H54 (cell line): ENCODE data around the gene ECEL1.
"Not testable (repeated sequence)": the region's sequence is repeated elsewhere in the genome, so short reads cannot be mapped to it uniquely, and the experiment has no call there.

Experiments used
- DNase-seq: peaks from one replicate; pipeline ENCODE4 v3.0.0; 2011; ENCODE audit warnings: low spot score, mixed read lengths; ENCODE audit not compliant: insufficient read length
- FAIRE-seq: peaks from 3 replicates; lab custom pipeline; 2011; peaks lifted over from hg19 to GRCh38; lab: Jason Lieb, UNC
- POLR2A ChIP-seq: IDR thresholded peaks from 2 replicates; pipeline ENCODE4 v1.6.1; 2011; ENCODE audit warnings: low read depth, mild to moderate bottlenecking, low read length

The ECEL1 gene

GRCh38 chr2:232435375-232435648, 52.3 kb downstream of the ECEL1 start:
- TF ChIP-seq POLR2A: no peak
- FAIRE-seq: no peak
- no peak for DNase-seq

DNA sequence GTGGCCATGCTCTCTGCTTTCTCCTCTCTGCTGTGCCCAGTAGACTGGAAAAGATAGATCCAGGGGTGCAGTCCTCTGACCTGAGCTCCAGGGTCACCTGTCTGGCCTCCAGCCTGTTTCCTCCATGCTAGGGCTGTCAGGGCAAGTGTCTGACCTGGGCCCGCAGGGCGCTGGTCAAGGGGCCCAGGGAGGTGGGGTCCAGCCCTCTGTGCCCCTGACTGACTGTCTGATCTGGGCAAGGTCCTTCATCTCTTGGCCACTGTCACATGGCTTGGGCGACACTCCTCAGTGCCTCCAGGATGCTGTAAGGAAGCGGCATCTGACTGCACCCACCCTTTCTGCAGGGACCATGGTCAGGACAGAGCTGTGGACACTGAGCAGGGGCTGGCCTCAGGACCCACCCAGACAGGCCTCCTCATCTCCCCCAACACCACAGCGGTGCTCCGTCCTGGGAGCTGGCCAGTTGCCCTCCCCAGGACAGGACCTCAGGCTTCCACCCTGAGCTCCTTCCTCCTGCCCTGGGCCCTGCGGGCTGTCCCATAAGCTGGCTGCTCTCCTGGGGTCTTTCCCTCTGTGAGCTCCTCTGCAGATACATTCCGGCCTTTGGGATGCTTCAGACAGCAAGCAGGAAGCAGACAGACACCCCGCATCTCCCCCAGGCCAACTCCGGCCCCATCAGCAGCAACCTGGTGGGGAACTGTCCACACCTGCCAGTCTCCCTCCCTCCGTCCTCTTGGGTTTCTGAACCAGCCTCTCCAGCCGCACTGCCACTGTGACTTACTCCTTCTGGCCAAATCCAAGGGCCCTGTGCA, 52.9 kb downstream of the ECEL1 start:
- FAIRE-seq: no peak
- no peak for TF ChIP-seq POLR2A
- no peak for DNase-seq

DNA sequence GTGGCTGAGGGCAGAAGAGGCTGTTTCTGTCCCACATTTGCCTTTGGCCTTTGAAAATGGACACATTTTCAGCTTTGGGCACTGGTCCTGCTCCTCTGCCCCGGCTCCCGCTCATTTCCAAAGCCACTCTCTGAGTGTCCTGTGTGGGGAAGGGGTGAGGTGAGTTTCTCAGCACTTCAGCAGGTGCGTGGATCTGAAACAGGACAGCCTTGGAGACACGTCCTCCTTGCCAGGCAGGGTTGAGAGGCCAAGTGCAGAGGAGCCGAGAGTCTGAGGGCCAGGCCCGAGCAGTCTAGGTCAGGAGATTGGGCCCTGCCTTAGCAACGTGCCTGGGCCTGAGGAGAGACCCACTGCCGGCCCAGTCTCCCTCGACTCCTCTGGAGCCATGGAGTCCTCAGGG, 53.5 kb downstream of the ECEL1 start:
- FAIRE-seq: no peak
- DNase-seq: no peak
- TF ChIP-seq POLR2A: no peak

DNA sequence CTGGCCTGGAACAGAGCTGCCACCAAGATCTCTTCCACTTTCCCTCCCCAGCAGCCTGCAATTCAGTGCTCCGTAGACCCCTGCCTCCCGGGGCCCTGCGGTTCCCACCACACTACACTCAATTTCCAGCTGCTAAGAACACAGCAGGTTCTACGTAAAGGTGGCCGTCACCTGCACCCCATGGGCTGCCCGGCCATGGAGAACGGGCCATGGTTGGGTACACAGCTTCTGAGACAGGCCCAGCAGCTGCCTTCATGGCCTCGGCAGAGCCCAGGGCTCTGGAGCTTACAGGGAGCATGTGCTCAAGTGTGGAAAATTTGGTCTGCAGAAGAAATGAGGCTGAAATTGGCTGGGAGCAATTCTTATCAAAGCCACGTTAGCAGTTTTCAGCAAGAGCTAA, 54.0 kb downstream of the ECEL1 start:
- FAIRE-seq, DNase-seq: not testable (repeated sequence)

DNA sequence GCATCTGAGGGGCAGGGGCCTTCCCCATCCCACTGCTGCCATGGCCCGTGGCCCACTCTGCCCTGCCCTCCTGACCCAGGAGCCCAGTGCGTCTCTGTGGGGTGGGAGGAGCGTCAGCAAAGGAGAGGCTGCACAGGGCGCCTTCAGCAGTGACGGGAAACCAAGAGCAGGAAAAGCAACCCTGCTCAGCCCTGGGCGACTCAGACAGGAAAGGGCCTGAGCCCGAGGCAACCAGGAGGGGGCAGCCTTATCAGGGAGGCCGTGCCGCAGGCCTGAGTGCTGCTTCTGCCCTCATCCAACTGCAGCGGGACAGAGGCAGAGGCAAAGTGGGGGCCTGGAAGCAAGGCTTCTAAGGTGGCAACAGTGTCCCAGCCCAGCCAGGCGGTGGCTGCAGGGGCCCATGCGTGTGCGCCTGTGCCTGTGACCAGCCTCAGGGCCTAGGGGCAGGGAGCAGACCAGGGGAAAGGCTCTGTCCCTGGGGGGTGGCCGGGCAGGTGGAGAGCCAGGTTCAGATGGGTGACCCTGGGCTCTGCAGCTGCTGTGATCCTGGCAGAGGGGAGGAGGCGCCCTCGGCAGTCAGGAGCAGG, 54.9 kb downstream of the ECEL1 start:
- no peak for TF ChIP-seq POLR2A
- FAIRE-seq: no peak
- DNase-seq: no peak

DNA sequence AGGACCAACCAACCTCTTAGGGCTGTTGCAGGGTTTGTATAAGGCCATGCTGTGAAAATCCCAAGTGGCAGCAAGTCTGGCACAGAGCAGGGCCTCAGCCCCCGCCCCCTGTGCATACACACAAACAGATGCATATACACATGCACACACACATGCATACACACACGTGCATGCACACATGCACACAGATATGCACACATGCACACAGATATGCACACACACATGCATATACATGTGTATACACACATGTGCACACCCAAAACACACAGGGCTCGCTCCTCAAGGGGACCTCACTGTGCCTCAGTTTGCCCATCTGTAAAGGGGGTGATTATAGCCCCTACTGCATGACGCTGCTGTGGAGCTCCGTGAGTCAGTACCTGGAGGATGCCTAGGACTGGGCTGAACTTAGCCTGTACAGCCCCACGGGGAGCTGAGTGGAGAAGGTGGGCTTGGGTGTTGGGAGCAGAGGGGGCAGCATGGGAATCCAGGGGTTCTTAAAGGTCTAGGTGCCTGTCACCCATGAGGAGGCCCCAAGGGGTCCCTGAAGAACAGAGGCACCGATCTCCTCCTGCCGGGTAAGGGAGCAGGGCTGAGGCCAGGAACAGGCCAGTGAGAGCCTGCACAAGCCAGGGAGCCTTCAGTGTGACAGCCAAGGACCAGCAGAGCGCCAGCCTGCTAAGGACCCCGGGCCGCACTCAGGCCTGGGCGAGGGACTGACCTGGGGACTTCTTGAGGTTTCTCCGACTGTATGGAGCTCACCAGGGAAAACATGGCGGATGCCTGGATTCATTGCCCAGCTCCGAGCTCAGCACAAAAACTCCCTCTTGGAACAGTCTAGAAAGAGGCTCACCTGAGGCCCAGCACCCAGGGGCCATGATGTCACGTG, 55.7 kb downstream of the ECEL1 start:
- DNase-seq: no peak
- TF ChIP-seq POLR2A: no peak
- FAIRE-seq: no peak
